ENCODE results near the gene MZT1.

GRCh38 chr13:72680353-72680752 is 47.1 kb downstream of the MZT1 start:
- TF ChIP-seq CTCF (conservative IDR thresholded peaks at IDR 0.05; ENCODE audit: low read length): no peak
- no peak for TF ChIP-seq EZH2phosphoT487 (IDR thresholded peaks at IDR 0.05; ENCODE audit: borderline replicate concordance)

All from Loucy (cell line).